ENCODE data around the gene CNTNAP2. TPM values are rescaled to one million over a fixed set of nuclear protein-coding genes. Genes with fewer than 3 reads are reported as not detected.

CNTNAP2 gene
- total RNA-seq, 1 donor, result under 0.01 TPM

GRCh38 chr7:146393346-146393745 lies 276.7 kb downstream of the CNTNAP2 start:
- no peak for TF ChIP-seq CTCF (IDR thresholded peaks at IDR 0.05; ENCODE audit: insufficient read depth, low read length)
- no peak for DNase-seq (ENCODE audit: low read depth)

GRCh38 chr7:146397141-146397540 lies 280.5 kb downstream of the CNTNAP2 start:
- DNase-seq (ENCODE audit: low read depth), result no peak
- TF ChIP-seq CTCF (IDR thresholded peaks at IDR 0.05; ENCODE audit: insufficient read depth, low read length), result no peak
- H3K4me3 ChIP-seq (ENCODE audit: low read depth, low read length), result no peak overlapping the region

More at GRCh38 chr7:146393346-146393745, 276.7 kb downstream of the CNTNAP2 start:
- no peak overlapping the region for H3K4me3 ChIP-seq (ENCODE audit: low read depth, low read length)

- H3K4me3 ChIP-seq (ENCODE audit: low read depth, low read length), result no peak overlapping the region
- TF ChIP-seq CTCF (IDR thresholded peaks at IDR 0.05; ENCODE audit: insufficient read depth, low read length), result no peak
- no peak for DNase-seq (ENCODE audit: low read depth)
Observed at GRCh38 chr7:146401939-146402338, 285.3 kb downstream of the CNTNAP2 start.

- no peak for DNase-seq (ENCODE audit: low read depth)
- no peak for TF ChIP-seq CTCF (IDR thresholded peaks at IDR 0.05; ENCODE audit: insufficient read depth, low read length)
- H3K4me3 ChIP-seq (ENCODE audit: low read depth, low read length), result no peak overlapping the region
Observed at GRCh38 chr7:146405737-146406136, 289.1 kb downstream of the CNTNAP2 start.

- H3K4me3 ChIP-seq (ENCODE audit: low read depth, low read length), result no peak overlapping the region
- DNase-seq (ENCODE audit: low read depth), result no peak
- no peak for TF ChIP-seq CTCF (IDR thresholded peaks at IDR 0.05; ENCODE audit: insufficient read depth, low read length)
Observed at GRCh38 chr7:146411975-146412374, 295.4 kb downstream of the CNTNAP2 start.

GRCh38 chr7:146412781-146413180 lies 296.2 kb downstream of the CNTNAP2 start:
- no peak overlapping the region for H3K4me3 ChIP-seq (ENCODE audit: low read depth, low read length)
- DNase-seq (ENCODE audit: low read depth), result no peak
- no peak for TF ChIP-seq CTCF (IDR thresholded peaks at IDR 0.05; ENCODE audit: insufficient read depth, low read length)

- no peak overlapping the region for H3K4me3 ChIP-seq (ENCODE audit: low read depth, low read length)
- no peak for DNase-seq (ENCODE audit: low read depth)
- TF ChIP-seq CTCF (IDR thresholded peaks at IDR 0.05; ENCODE audit: insufficient read depth, low read length), result no peak
Observed at GRCh38 chr7:146414373-146414772, 297.8 kb downstream of the CNTNAP2 start.

Data from fibroblast of the aortic adventitia (primary cell).